ENCODE data around the gene DUSP5. TPM values are rescaled to one million over a fixed set of nuclear protein-coding genes. Genes with fewer than 3 reads are reported as not detected.
A peak's percentile ranks its signal among the peaks of the same experiment; 100 is the strongest.

Gene DUSP5
- polyA plus RNA-seq, 6 donors from 2014 or later = 6.0 to 29.7 (median 22.6) TPM

DNA sequence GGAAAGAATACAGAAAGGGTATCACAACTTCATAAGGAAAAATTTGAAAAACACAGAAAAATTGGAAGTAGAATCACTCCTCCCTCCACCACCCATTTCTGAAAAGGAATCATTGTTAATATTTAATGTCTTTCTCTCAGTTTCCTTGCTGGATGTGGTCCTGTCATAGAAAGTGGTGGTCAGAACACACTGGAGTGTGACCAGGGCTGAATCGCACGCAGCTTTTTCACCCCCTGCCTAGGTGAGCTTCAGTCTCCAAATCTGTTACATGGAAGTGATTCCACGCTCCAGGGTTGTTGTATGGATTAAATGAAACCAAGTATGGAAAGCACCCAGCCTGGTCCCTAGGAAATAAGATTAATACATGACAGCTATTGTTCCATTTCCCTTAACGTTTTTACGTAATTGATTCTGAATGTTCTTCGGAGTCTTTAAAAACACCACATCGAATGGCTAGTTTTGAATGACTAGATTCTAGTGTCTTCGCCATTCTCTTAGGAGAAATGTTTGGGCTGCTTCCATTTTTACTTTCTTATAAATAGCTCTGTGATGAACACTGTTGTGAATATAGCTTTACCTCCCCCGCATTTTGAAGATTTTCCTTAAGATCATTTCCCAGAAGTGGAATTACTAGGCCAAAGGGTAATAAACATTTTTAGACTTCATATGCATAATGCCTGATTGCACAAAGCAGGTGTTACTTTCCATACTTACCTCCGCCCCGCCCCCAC, 10.9 kb upstream of the DUSP5 start:
- ATAC-seq (ENCODE audit: low read depth in 2 of 2) (no peak), DNase-seq (no peak)
- no peak overlapping the region for H3K27ac Mint-ChIP-seq
- no peaks in the 10 kb centered on the region for H3K9me3 Mint-ChIP-seq
- no peaks in the 10 kb centered on the region for H3K36me3 Mint-ChIP-seq
- H3K4me1 Mint-ChIP-seq = peaks cover 4 to 13% (median 11%) of the 10 kb centered on the region in 3 donors
- H3K4me3 Mint-ChIP-seq = no peak overlapping the region
- peaks cover 29 to 34% (median 34%) of the 10 kb centered on the region in 3 donors for H3K27me3 Mint-ChIP-seq

DNA sequence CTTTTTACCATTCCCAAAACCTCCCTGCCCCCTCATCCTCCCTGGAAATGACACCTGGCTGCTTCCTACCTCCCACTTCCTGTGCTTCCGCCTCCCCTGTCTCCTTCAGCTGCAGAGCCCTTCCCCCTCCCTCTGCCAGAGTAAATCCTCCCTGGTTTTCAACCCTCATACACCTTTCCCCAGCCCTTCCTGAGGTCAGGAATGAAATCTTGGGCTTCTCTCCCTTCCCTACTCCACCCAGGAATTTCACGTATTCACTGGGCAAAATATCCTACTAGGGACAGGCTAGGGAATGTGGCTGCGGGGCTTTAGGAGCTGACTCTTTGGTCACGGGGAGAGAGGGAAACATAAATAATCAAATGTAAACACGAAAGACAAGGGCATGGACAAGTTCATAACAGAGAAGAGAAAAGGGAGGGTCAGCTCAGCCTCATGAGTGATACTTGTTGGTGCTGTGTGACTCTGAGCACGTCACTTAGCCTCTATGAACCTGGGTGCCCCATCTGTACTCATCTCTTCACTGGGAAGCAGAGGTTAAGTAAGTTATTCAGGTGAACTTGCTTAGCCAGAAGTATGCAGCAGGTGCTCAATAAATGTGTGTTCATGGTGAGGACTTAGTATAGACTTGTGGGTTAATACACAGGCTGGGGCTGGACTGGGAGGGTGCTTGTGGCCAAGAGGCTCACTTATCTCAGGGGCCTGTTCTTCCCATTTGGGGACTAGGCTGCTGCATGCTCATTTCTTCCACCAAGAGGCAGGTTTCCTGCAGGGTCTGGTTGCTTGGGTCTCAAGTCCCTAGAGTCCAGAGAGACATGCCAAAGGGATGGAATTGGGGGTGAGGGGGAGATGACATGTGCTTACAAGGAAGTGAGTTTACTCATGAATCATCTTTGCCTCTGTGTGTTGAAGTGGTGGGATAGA, 10.0 kb upstream of the DUSP5 start:
- Mint-ChIP-seq H3K27ac (no peak overlapping the region), H3K4me3 (no peak overlapping the region)

DNA sequence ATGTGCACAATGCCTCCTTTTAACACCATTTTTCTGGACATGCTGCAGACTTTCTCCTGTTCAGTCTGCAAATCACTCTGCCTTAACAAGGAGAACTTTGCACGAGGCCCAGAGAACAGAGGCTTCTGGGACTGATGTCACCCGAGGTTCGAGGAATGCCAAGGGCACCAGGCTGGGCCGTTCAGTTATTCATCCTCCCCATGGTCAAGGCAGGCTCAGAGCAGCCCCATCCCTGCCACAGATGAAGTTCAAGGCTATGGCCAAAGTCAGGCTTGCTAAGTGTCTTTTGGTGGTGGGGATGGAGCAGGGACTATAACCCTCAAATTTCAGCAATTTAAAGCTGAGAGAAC, 9.4 kb upstream of the DUSP5 start:
- Mint-ChIP-seq H3K9me3 (no peaks in the 10 kb centered on the region), H3K27ac (no peak overlapping the region), H3K27me3 (peaks cover 21 to 42% (median 30%) of the 10 kb centered on the region in 3 donors), H3K4me1 (peaks cover 12 to 24% (median 23%) of the 10 kb centered on the region in 3 donors), H3K36me3 (no peaks in the 10 kb centered on the region), H3K4me3 (no peak overlapping the region)
- ATAC-seq (ENCODE audit: low read depth in 2 of 2) = no peak
- no peak for DNase-seq

More for the DNA sequence above, 10.0 kb upstream of the DUSP5 start:
- peaks cover 11 to 21% (median 20%) of the 10 kb centered on the region in 3 donors for H3K4me1 Mint-ChIP-seq
- ATAC-seq (ENCODE audit: low read depth in 2 of 2) (no peak), DNase-seq (no peak)
- H3K36me3 Mint-ChIP-seq = no peaks in the 10 kb centered on the region
- no peaks in the 10 kb centered on the region for H3K9me3 Mint-ChIP-seq
- H3K27me3 Mint-ChIP-seq = peaks cover 21 to 42% (median 30%) of the 10 kb centered on the region in 3 donors

- no peak overlapping the region for H3K27ac Mint-ChIP-seq
- no peaks in the 10 kb centered on the region for H3K36me3 Mint-ChIP-seq
- peaks cover 16 to 28% (median 23%) of the 10 kb centered on the region in 3 donors for H3K4me1 Mint-ChIP-seq
- ATAC-seq (ENCODE audit: low read depth in 2 of 2) (no peak), DNase-seq (no peak)
- H3K4me3 Mint-ChIP-seq = no peak overlapping the region
- H3K27me3 Mint-ChIP-seq = peaks cover 21 to 42% (median 30%) of the 10 kb centered on the region in 3 donors
- no peaks in the 10 kb centered on the region for H3K9me3 Mint-ChIP-seq
Measured at GRCh38 chr10:110488940-110489339, 8.8 kb upstream of the DUSP5 start.

- H3K4me3 Mint-ChIP-seq = no peak overlapping the region
- H3K27me3 Mint-ChIP-seq = peaks cover 21 to 42% (median 30%) of the 10 kb centered on the region in 3 donors
- H3K9me3 Mint-ChIP-seq = no peaks in the 10 kb centered on the region
- ATAC-seq (ENCODE audit: low read depth in 2 of 2) (no peak), DNase-seq (no peak)
- H3K4me1 Mint-ChIP-seq = peaks cover 20 to 32% (median 26%) of the 10 kb centered on the region in 3 donors
- no peaks in the 10 kb centered on the region for H3K36me3 Mint-ChIP-seq
- H3K27ac Mint-ChIP-seq = no peak overlapping the region
Measured at GRCh38 chr10:110490640-110491039, 7.1 kb upstream of the DUSP5 start.

DNA sequence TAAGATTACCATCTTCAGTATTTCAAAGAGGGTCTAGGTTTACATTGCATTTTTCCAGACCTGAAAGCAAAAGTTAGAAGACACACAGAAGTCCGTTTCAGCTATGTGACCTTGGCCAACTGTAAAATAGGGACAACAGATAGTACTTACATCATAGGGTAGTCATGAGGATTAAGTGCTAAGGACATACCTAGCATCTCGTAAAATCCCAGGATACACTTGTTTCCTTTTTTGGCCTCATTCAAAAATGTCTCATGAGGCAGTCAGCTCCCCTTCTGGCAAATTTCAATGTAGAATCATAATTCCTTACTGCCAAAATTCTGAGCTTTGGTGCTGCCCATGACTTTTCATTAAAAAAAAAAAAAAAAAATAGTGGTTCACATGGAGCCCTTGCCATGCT, 6.4 kb upstream of the DUSP5 start:
- ATAC-seq (ENCODE audit: low read depth in 2 of 2) (no peak), DNase-seq (no peak)
- no peak overlapping the region for H3K27ac Mint-ChIP-seq
- H3K27me3 Mint-ChIP-seq = peaks cover 21 to 40% (median 29%) of the 10 kb centered on the region in 3 donors
- peaks cover 27 to 39% (median 32%) of the 10 kb centered on the region in 3 donors for H3K4me1 Mint-ChIP-seq
- H3K4me3 Mint-ChIP-seq = no peak overlapping the region
- no peaks in the 10 kb centered on the region for H3K9me3 Mint-ChIP-seq
- no peaks in the 10 kb centered on the region for H3K36me3 Mint-ChIP-seq

DNA sequence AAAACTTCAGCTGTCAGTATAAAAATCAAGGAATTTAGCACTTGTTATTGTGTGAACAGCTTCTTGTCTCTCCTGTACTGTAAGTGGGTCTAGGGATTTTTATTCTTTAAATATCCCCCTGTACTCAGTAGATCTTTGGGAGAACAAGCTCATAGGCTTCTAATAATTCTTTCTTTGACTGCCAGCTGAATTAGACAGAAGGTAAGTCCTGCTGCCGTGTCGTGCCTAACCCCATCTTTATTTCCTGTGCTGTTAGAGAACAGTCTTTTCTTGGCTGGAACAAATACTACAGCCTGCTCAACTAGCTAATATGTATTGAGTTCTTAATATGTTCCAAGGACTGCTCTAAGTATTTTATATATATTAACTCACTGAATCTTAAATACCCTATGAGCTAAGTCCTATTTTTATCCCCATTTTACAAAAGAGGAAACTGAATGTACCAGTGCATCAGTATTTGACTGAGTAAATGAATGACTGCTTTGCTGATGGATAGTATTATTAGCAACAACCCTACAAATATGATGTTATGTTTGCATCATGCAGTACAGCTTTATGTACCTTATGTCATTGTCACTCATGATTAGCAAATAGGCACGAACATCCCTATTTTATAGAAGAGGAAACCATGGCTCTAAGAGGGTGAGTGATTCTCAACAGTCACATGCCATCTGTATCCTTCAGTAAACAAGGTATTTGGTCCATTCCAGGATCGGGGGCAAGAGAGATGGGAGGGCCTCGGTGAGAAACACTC, 5.5 kb upstream of the DUSP5 start:
- ATAC-seq (ENCODE audit: low read depth in 2 of 2) (peak; percentile 81 to 83), DNase-seq (peak; percentile 36)
- Mint-ChIP-seq H3K36me3 (no peaks in the 10 kb centered on the region), H3K27me3 (peaks cover 19 to 31% (median 20%) of the 10 kb centered on the region in 3 donors), H3K9me3 (no peaks in the 10 kb centered on the region), H3K4me3 (peak overlapping the region in 3 of 8 donors; percentile 13 to 54 (median 30)), H3K27ac (peak overlapping the region in 4 of 6 donors; percentile 51 to 91 (median 86)), H3K4me1 (peaks cover 33 to 48% (median 41%) of the 10 kb centered on the region in 3 donors)

- peak overlapping the region in 2 of 8 donors; percentile 31 to 94 for H3K4me3 Mint-ChIP-seq
- H3K4me1 Mint-ChIP-seq = peaks cover 35 to 48% (median 45%) of the 10 kb centered on the region in 3 donors
- H3K27me3 Mint-ChIP-seq = peaks cover 11 to 22% (median 13%) of the 10 kb centered on the region in 3 donors
- no peaks in the 10 kb centered on the region for H3K36me3 Mint-ChIP-seq
- H3K9me3 Mint-ChIP-seq = no peaks in the 10 kb centered on the region
- H3K27ac Mint-ChIP-seq = peak overlapping the region in 5 of 6 donors; percentile 21 to 91 (median 57)
- DNase-seq (no peak), ATAC-seq (ENCODE audit: low read depth in 2 of 2) (no peak)
Measured at GRCh38 chr10:110493832-110494426, 3.8 kb upstream of the DUSP5 start.

DNA sequence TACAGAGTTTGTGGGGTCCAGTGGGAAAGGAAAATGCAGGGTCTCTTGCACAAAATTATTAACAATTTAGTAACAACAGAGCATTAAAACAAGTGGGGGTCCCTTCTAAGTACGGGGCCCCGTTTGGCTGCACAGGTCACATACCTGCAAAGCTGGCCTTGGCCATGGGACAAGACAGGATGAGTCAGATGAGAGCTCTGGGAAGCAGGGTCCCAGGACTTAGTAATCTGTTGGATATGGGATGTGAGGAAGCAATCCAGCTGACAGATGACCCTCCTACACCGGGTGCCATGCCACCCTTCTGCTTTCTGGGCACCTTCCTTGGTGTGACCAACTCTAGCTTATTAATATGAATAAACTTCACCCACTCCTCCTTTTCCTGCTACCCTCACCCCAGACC, 3.2 kb upstream of the DUSP5 start:
- Mint-ChIP-seq H3K4me3 (peak overlapping the region in 1 of 8 donors; percentile 94), H3K9me3 (no peaks in the 10 kb centered on the region), H3K27me3 (peaks cover 5 to 19% (median 14%) of the 10 kb centered on the region in 3 donors), H3K4me1 (peaks cover 40 to 49% (median 45%) of the 10 kb centered on the region in 3 donors), H3K36me3 (no peaks in the 10 kb centered on the region), H3K27ac (no peak overlapping the region)
- no peak for ATAC-seq (ENCODE audit: low read depth in 2 of 2)
- DNase-seq = no peak

DNA sequence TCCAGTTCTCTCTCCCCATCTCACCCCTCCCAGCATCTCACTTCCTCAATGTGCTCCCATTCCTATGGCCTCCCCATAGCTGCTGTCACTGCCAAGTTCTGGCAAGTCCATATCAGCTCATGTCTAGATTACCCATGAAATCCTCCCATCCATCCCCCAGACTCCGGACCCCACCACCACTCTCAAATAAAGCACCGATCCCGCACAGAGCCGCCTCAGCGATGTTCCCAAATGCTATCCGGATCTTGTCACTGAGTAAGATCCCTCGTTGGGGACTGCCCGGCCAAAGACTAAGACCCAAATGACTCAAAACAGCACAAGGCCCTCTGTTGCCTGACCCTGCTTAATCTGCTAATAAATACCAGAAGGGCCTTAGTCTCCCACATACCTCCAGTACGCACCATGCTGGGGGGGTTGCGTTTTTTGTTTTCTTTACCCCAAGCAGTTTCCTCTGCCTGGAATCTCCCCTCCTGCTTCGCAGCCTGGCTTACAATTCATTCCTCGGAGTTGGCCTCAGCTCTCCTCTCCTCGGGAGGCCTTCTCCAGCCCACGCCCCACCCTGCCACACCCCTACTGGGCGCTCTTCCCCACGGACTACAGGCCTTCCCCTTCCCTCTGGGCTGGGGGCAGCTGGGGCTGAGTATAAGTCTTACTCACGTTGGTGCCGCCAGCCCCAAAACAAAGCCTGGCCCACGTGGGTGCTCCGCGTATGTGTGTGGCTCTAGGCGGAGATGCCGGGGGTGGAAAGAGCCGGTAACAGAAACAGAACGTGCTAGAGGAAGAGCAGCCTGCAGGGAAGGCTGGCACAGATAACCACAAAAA, 1.8 kb upstream of the DUSP5 start:
- H3K4me1 Mint-ChIP-seq = peaks cover 48 to 63% (median 51%) of the 10 kb centered on the region in 3 donors
- H3K36me3 Mint-ChIP-seq = no peaks in the 10 kb centered on the region
- no peak for DNase-seq
- ATAC-seq (ENCODE audit: low read depth in 2 of 2) = no peak
- H3K27me3 Mint-ChIP-seq = peaks cover 0 to 18% (median 9%) of the 10 kb centered on the region in 3 donors
- H3K27ac Mint-ChIP-seq = peak overlapping the region in 4 of 6 donors; percentile 12 to 98 (median 90)
- peak overlapping the region in 7 of 8 donors; percentile 22 to 94 (median 84) for H3K4me3 Mint-ChIP-seq
- no peaks in the 10 kb centered on the region for H3K9me3 Mint-ChIP-seq

GRCh38 chr10:110496553-110497437, 912 bp upstream of the DUSP5 start:
- no peak for DNase-seq
- no peak for ATAC-seq (ENCODE audit: low read depth in 2 of 2)
- no peaks in the 10 kb centered on the region for H3K9me3 Mint-ChIP-seq
- peak overlapping the region; percentile 79 to 94 (median 92) for H3K4me3 Mint-ChIP-seq
- peaks cover 0 to 12% (median 9%) of the 10 kb centered on the region in 3 donors for H3K27me3 Mint-ChIP-seq
- H3K36me3 Mint-ChIP-seq = no peaks in the 10 kb centered on the region
- H3K4me1 Mint-ChIP-seq = peaks cover 50 to 70% (median 55%) of the 10 kb centered on the region in 3 donors
- peak overlapping the region; percentile 87 to 99 (median 96) for H3K27ac Mint-ChIP-seq

All from naive B cell (primary cell).